Astrocyte (in vitro differentiated cells and primary cell): ENCODE data around the gene MRPL20. TPM values are rescaled to one million over a fixed set of nuclear protein-coding genes. Genes with fewer than 3 reads are reported as not detected.

Source experiments
- DNase-seq: peaks from one replicate; pipeline ENCODE4 v3.0.0-alpha.2; 2010; ENCODE audit warnings: low read depth
- FAIRE-seq: peaks from 2 replicates; lab custom pipeline; 2011; peaks lifted over from hg19 to GRCh38; lab: Jason Lieb, UNC
- H2AFZ ChIP-seq: 2 replicates; pipeline ENCODE4 v1.6.0; 2012; ENCODE audit warnings: low read depth, low read length, inconsistent platforms
- H3K27ac ChIP-seq: 2 replicates; pipeline ENCODE4 v1.5.1; 2011; ENCODE audit warnings: low read depth, low read length, inconsistent platforms
- H3K27me3 ChIP-seq: 2 replicates; pipeline ENCODE4 v1.6.0; 2011; ENCODE audit warnings: low read length, inconsistent platforms; ENCODE audit not compliant: insufficient read depth
- H3K36me3 ChIP-seq: 2 replicates; pipeline ENCODE4 v1.5.1; 2011; ENCODE audit warnings: low read length, inconsistent platforms; ENCODE audit not compliant: insufficient read depth
- H3K4me1 ChIP-seq: 2 replicates; pipeline ENCODE4 v1.5.1; 2011; ENCODE audit warnings: low read length, inconsistent platforms; ENCODE audit not compliant: insufficient read depth
- H3K4me2 ChIP-seq: 2 replicates; pipeline ENCODE4 v1.6.0; 2012; ENCODE audit warnings: low read length, inconsistent platforms
- H3K4me3 ChIP-seq: 2 replicates; pipeline ENCODE4 v1.5.1; 2011; ENCODE audit warnings: low read depth, mild to moderate bottlenecking, low read length, inconsistent platforms; ENCODE audit not compliant: insufficient read depth
- H3K79me2 ChIP-seq: 2 replicates; pipeline ENCODE4 v1.6.0; 2012; ENCODE audit warnings: mild to moderate bottlenecking, low read length, inconsistent platforms; ENCODE audit not compliant: insufficient read depth
- H3K9ac ChIP-seq: 2 replicates; pipeline ENCODE4 v1.6.0; 2012; ENCODE audit warnings: mild to moderate bottlenecking, low read length, inconsistent platforms
- H3K9me3 ChIP-seq: 2 replicates; pipeline ENCODE4 v1.5.1; 2012; ENCODE audit warnings: low read depth, mild to moderate bottlenecking, low read length, inconsistent platforms; ENCODE audit not compliant: insufficient read depth
- H4K20me1 ChIP-seq: 2 replicates; pipeline ENCODE4 v1.6.0; 2012; ENCODE audit warnings: low read length, inconsistent platforms; ENCODE audit not compliant: insufficient read depth
- H3K27ac Mint-ChIP-seq: one replicate; pipeline ENCODE4 v1.8.0; 2021; ENCODE audit warnings: mild to moderate bottlenecking, mixed read lengths; ENCODE audit not compliant: unreplicated experiment
- H3K27me3 Mint-ChIP-seq: one replicate; pipeline ENCODE4 v1.8.0; 2021; ENCODE audit warnings: low read depth, mixed read lengths; ENCODE audit not compliant: unreplicated experiment
- H3K36me3 Mint-ChIP-seq: one replicate; pipeline ENCODE4 v1.8.0; 2021; ENCODE audit warnings: low read depth, mixed read lengths; ENCODE audit not compliant: unreplicated experiment
- H3K4me1 Mint-ChIP-seq: one replicate; pipeline ENCODE4 v1.8.0; 2021; ENCODE audit warnings: low read depth, mixed read lengths; ENCODE audit not compliant: unreplicated experiment
- H3K4me3 Mint-ChIP-seq: one replicate; pipeline ENCODE4 v1.8.0; 2021; ENCODE audit warnings: mild to moderate bottlenecking, moderate library complexity, mixed read lengths; ENCODE audit not compliant: unreplicated experiment
- H3K9me3 Mint-ChIP-seq: one replicate; pipeline ENCODE4 v1.8.0; 2021; ENCODE audit warnings: mild to moderate bottlenecking, mixed read lengths; ENCODE audit not compliant: unreplicated experiment
- EZH2 ChIP-seq: IDR thresholded peaks from 2 replicates; pipeline ENCODE4 v1.6.1; 2012; ENCODE audit warnings: mild to moderate bottlenecking, low read length, inconsistent platforms; ENCODE audit not compliant: insufficient read depth
- total RNA-seq: library from RNA; stranded (reverse); gene quantifications from 2 replicates; pipeline ENCODE4 v1.2.1, GENCODE V29; 2021
- TF ChIP-seq, protein P1 (sequence below): IDR thresholded peaks from 2 replicates; pipeline ENCODE4 v1.5.1; 2011; ENCODE audit warnings: low read depth, mild to moderate bottlenecking, inconsistent platforms, low read length, moderate library complexity; ENCODE audit not compliant: insufficient read depth

The MRPL20 gene
- total RNA-seq, 1 donor from 2014 or later = 88.5 TPM

DNA sequence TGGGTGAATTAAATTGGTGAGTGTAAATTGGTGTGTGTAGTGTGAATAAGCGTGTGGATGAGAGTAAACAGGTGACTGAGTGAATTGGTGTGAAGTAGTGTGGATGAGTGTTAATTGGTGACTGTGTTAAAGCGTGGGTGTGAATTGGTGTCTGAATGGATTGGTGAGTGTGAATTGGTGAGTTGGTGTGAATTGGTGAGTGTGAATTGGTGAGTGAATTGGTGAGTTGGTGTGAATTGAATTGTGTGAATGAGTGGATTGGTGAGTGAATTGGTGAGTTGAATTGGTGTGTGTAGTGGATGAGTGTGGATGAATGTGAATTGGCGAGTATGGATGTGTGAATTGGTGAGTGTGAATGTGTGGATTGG, 40.4 kb downstream of the MRPL20 start:
- H3K27ac Mint-ChIP-seq = no peak overlapping the region
- Histone ChIP-seq H3K4me3 (no peak overlapping the region), H3K9me3 (peaks cover 8% of the 10 kb centered on the region), H3K27ac (no peak overlapping the region), H2AFZ (no peak overlapping the region), H3K4me1 (peaks cover 9% of the 10 kb centered on the region), H3K9ac (no peak overlapping the region), H3K27me3 (no peaks in the 10 kb centered on the region), H4K20me1 (peaks cover 5% of the 10 kb centered on the region), H3K4me2 (no peak overlapping the region), H3K79me2 (peaks cover 4% of the 10 kb centered on the region), H3K36me3 (no peaks in the 10 kb centered on the region)
- H3K4me1 Mint-ChIP-seq = peaks cover 4% of the 10 kb centered on the region
- DNase-seq (peak; percentile 14), FAIRE-seq (no peak)
- peaks cover 4% of the 10 kb centered on the region for H3K36me3 Mint-ChIP-seq
- no peak overlapping the region for H3K4me3 Mint-ChIP-seq
- H3K27me3 Mint-ChIP-seq = no peaks in the 10 kb centered on the region
- H3K9me3 Mint-ChIP-seq = no peaks in the 10 kb centered on the region
- TF ChIP-seq, protein P1, sequence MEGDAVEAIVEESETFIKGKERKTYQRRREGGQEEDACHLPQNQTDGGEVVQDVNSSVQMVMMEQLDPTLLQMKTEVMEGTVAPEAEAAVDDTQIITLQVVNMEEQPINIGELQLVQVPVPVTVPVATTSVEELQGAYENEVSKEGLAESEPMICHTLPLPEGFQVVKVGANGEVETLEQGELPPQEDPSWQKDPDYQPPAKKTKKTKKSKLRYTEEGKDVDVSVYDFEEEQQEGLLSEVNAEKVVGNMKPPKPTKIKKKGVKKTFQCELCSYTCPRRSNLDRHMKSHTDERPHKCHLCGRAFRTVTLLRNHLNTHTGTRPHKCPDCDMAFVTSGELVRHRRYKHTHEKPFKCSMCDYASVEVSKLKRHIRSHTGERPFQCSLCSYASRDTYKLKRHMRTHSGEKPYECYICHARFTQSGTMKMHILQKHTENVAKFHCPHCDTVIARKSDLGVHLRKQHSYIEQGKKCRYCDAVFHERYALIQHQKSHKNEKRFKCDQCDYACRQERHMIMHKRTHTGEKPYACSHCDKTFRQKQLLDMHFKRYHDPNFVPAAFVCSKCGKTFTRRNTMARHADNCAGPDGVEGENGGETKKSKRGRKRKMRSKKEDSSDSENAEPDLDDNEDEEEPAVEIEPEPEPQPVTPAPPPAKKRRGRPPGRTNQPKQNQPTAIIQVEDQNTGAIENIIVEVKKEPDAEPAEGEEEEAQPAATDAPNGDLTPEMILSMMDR = no peak
- TF ChIP-seq EZH2 = no peak

DNA sequence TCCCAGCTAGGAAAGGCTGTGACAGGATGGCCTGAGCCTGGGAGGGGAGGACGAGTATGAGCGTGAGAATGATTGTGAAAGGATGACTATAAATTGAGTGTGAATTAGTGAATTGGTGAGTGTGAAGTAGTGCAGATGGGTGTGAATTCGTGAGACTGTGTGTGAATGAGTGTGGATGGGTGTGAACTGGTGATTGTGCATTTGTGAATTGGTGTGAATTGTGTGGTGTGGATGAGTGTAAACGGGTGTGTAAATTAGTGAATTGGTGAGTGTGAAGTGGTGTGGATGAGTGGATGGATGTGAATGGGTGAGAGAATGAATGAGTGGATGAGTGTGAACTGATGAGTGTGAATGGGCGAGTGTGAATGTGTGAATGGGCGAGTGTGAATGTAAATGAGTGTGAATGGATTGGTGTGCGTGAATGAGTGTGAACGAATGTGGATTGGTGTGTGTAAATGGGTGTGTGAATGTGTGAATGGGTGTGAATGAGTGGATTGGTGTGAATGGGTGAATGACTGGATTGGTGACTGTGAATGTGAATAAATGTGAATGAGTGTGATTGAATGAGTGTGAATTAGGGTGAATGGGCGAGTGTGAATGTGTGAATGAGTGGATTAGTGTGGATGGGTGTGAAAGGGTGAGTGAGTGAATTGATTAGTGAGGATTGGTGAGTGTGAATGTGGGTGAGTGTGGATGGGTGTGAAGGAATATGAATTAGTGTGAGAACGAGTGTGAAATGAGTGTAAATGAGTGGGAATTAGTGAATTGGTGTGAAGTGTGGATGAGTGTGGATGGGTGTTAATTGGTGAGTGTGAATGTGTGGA, 41.0 kb downstream of the MRPL20 start:
- no peaks in the 10 kb centered on the region for H3K27me3 Mint-ChIP-seq
- TF ChIP-seq EZH2 = no peak
- TF ChIP-seq, protein P1 = no peak
- peak; percentile 5 for FAIRE-seq

GRCh38 chr1:1364266-1364665, 42.8 kb downstream of the MRPL20 start:
- H3K4me3 Mint-ChIP-seq = no peak overlapping the region
- TF ChIP-seq, protein P1 = no peak
- TF ChIP-seq EZH2 = no peak
- DNase-seq = no peak

More for the DNA sequence above, 41.0 kb downstream of the MRPL20 start:
- peaks cover 8% of the 10 kb centered on the region for H3K9me3 ChIP-seq
- H3K4me1 Mint-ChIP-seq = peaks cover 4% of the 10 kb centered on the region
- H3K4me1 ChIP-seq = peaks cover 12% of the 10 kb centered on the region
- no peak overlapping the region for H3K4me2 ChIP-seq
- H3K36me3 ChIP-seq = no peaks in the 10 kb centered on the region
- H3K36me3 Mint-ChIP-seq = peaks cover 4% of the 10 kb centered on the region
- no peak overlapping the region for H3K27ac Mint-ChIP-seq
- no peak for DNase-seq
- H4K20me1 ChIP-seq = no peaks in the 10 kb centered on the region
- H3K79me2 ChIP-seq = no peaks in the 10 kb centered on the region
- H2AFZ ChIP-seq = no peak overlapping the region
- H3K27me3 ChIP-seq = no peaks in the 10 kb centered on the region
- H3K27ac ChIP-seq = no peak overlapping the region
- no peaks in the 10 kb centered on the region for H3K9me3 Mint-ChIP-seq
- no peak overlapping the region for H3K4me3 ChIP-seq
- no peak overlapping the region for H3K4me3 Mint-ChIP-seq
- H3K9ac ChIP-seq = no peak overlapping the region

More at GRCh38 chr1:1364266-1364665, 42.8 kb downstream of the MRPL20 start:
- no peaks in the 10 kb centered on the region for H3K27me3 ChIP-seq
- Mint-ChIP-seq H3K27me3 (no peaks in the 10 kb centered on the region), H3K4me1 (peaks cover 16% of the 10 kb centered on the region), H3K9me3 (no peaks in the 10 kb centered on the region), H3K27ac (no peak overlapping the region), H3K36me3 (peaks cover 4% of the 10 kb centered on the region)
- no peak for FAIRE-seq
- peaks cover 31% of the 10 kb centered on the region for H3K4me1 ChIP-seq
- peaks cover 8% of the 10 kb centered on the region for H3K9me3 ChIP-seq
- no peaks in the 10 kb centered on the region for H3K36me3 ChIP-seq
- H3K79me2 ChIP-seq = no peaks in the 10 kb centered on the region
- H4K20me1 ChIP-seq = no peaks in the 10 kb centered on the region
- no peak overlapping the region for H2AFZ ChIP-seq
- H3K4me2 ChIP-seq = no peak overlapping the region
- no peak overlapping the region for H3K4me3 ChIP-seq
- no peak overlapping the region for H3K9ac ChIP-seq
- no peak overlapping the region for H3K27ac ChIP-seq
